Omental fat pad (tissue), 4 donors: ENCODE results near the gene TMBIM6. TPM values are rescaled to one million over a fixed set of nuclear protein-coding genes. Genes with fewer than 3 reads are reported as not detected.
"Not testable (repeated sequence)": the region's sequence is repeated elsewhere in the genome, so short reads cannot be mapped to it uniquely, and the experiment has no call there.

Source experiments
- ATAC-seq: fragments of 150-250 bp; one replicate; pipeline ENCODE4 v1.9.1; 2016; ENCODE audit warnings: mild to moderate bottlenecking, moderate library complexity; ENCODE audit not compliant: low FRiP score
- DNase-seq: peaks from one replicate; pipeline ENCODE4 v3.0.0-alpha.2; 2019; ENCODE audit warnings: low spot score
- total RNA-seq, 4 donors: library from RNA; depleted of rRNA; stranded (reverse); fragments of >200 nt; gene quantifications; one replicate each; pipeline ENCODE4 v1.1.0, GENCODE V29; 2016
- TF ChIP-seq, protein P1 (sequence below), 3 donors: fragments of 450-650 bp; IDR thresholded peaks; one replicate each; pipeline ENCODE4 v1.5.1; 2016 to 2017; ENCODE audit warnings: antibody characterized with exemption in 3 of 3, mild to moderate bottlenecking in 3 of 3, moderate library complexity in 2 of 3

Gene TMBIM6
- total RNA-seq, 4 donors from 2014 or later: 337 to 481 (median 397) TPM

DNA sequence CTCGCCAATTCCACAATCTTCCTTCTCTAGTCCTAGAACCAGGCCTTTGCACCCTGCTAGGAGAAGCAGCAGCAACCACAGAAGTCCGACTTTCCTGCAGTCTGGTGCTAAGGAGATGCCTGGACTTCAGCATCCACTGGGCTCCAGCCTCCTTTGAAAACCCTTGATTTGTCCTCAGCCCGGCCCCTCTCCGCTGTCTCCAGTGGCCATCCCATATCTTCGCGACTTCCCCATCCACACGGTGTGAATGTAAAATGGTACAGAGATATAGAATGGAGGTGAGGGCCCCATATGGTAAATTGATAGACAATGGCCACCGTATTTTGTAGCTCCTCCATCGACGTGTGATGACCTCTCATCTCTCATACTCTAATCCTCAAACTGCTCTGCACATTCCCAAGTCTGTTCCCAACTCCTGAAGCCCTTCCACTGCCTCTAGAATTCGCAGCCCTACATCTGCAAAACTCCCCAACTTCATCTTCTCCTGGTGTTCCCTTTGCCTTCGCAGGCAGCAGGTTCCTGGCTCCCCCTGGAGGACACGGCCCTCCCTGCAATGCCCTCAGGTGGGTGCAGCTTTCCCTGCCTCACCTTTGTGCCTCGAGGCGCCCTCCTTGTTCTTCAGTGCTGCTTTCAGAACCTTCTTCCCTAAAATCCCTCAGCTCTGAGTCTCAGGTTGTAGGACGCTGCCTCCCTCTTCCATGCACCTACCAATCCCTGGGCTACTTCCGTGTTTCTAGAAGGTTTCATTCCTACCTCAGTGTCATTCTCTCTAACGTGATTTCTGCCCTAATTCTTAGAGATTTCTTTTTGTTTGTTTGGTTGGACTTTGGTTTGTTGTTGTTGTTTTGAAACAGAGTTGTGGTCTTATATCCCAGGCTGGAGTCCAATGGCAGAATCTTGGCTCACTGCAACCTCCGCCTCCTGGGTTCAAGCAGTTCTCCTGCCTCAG is 36.7 kb downstream of the TMBIM6 start:
- no peak for ATAC-seq
- TF ChIP-seq, protein P1, sequence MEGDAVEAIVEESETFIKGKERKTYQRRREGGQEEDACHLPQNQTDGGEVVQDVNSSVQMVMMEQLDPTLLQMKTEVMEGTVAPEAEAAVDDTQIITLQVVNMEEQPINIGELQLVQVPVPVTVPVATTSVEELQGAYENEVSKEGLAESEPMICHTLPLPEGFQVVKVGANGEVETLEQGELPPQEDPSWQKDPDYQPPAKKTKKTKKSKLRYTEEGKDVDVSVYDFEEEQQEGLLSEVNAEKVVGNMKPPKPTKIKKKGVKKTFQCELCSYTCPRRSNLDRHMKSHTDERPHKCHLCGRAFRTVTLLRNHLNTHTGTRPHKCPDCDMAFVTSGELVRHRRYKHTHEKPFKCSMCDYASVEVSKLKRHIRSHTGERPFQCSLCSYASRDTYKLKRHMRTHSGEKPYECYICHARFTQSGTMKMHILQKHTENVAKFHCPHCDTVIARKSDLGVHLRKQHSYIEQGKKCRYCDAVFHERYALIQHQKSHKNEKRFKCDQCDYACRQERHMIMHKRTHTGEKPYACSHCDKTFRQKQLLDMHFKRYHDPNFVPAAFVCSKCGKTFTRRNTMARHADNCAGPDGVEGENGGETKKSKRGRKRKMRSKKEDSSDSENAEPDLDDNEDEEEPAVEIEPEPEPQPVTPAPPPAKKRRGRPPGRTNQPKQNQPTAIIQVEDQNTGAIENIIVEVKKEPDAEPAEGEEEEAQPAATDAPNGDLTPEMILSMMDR (IDR thresholded peaks at IDR 0.05): peak in 1 of 3 donors; percentile 15
- DNase-seq: no peak

DNA sequence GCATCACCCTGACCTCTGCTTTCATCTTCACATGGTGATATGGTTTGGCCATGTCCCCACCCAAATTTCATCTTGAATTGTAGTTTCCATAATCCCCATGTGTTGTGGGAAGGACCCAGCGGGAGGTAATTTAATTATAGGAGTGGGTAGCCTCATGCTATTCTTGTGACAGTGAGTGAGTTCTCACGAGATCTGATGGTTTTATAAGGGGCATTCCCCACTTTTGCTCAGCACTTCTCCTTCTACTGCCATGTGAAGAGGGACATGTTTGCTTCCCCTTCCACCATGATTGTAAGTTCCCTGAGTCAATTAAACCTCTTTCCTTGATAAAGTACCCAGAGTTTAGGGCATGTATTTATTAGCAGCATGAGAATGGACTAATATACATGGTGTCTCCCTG is 38.2 kb downstream of the TMBIM6 start:
- DNase-seq (no peak), ATAC-seq (no peak)
- TF ChIP-seq, protein P1 (IDR thresholded peaks at IDR 0.05): no peak

DNA sequence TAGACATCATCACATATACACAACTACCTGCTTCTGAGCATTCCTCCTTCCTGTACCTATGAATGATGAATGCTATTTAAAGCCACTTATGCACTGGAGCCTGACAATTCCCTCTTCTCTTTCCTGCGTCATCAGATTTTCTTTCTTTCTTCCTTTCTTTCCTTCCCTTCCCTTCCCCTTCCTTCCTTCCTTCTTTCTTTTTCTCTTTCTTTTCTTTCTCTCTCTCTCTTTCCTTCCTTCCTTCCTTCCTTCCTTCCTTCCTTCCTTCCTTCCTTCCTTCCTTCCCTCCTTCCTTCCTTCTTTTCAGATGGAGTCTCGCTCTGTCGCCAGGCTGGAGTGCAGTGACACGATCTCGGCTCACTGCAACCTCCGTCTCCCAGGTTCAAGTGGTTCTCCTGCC is 39.6 kb downstream of the TMBIM6 start:
- DNase-seq, ATAC-seq: not testable (repeated sequence)

DNA sequence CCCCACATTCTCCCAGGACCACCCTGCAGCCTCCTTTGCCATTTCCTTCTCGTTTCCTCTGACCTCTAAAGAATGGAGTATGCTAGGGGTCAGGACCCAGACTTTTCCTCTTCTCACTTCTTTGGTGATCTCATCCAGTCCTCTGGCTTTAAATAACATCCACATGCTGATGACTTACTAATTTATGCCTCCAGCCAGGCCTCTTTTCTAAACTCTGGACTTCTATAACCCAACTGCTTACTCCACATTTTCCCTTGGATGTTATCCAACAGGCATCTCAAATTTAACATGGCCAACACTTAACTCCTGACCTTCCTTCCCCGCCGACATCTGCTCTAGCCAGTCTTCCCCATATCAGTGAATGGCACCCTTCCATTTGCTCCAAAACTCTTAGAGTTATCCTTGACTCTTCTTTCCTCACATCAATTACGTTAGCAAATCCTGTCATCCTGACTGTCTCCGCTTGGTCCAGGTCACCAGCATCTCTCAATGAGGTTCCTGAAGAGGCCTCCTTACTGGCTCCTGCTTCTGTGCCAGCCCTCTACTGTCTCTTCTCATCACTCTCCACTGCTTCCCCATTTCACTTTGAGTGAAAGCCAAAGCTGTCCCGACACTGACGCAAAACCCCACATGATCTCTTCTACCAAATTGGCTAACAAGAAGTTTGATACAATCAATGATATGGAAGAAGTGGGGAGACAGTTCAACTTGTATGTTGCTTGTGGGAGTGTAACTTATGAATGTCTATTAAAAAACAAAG is 42.7 kb downstream of the TMBIM6 start:
- ATAC-seq (peak; percentile 52), DNase-seq (no peak)
- TF ChIP-seq, protein P1 (IDR thresholded peaks at IDR 0.05): no peak

DNA sequence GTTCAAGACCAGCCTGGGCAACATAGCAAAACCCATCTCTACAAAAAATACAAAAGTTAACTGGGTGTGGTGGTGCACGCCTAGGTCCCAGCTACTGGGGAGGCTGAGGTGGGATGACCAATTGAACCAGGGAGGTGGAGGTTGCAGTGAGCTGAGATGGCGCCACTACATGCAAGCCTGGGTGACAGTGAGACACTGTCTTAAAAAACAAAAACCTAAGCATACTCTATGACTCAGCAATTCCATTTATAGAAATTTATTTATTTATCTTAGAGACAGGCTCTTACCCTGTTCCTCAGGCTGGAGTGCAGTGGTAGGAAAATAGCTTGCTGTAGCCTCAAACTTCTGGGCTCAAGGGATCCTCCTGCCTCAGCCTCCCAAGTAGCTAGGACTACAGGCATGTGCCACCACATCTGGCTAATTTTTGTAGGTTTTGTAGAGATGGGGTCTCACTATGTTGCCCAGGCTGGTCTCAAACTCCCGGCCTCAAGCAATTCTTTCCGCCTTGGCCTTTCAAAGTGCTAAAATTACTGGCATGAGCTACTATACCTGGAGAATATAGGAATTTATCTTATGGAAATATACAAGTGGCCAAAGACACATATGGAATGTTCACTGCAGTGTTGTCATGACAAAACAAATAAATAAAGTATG is 43.5 kb downstream of the TMBIM6 start:
- ATAC-seq (peak; percentile 55), DNase-seq (no peak)
- TF ChIP-seq, protein P1 (IDR thresholded peaks at IDR 0.05): no peak

DNA sequence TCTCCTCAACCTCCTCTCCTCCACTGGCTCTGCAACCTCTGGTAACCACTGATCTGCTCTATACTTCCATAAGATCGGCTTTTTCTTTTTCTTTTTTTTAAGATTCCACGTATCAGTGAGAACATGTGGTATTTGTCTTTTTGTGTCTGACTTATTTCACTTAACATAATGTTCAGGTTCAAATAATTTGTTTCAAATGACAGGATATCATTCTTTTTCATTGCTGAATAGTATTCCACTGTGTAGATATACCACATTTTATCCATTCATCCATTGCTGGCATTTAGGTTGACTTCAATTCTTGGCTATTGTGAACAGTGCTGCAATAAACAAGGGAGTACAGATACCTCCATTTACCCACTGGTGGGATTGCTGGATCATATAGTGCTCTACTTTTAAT is 46.3 kb downstream of the TMBIM6 start:
- ATAC-seq (no peak), DNase-seq (no peak)
- TF ChIP-seq, protein P1 (IDR thresholded peaks at IDR 0.05): no peak

DNA sequence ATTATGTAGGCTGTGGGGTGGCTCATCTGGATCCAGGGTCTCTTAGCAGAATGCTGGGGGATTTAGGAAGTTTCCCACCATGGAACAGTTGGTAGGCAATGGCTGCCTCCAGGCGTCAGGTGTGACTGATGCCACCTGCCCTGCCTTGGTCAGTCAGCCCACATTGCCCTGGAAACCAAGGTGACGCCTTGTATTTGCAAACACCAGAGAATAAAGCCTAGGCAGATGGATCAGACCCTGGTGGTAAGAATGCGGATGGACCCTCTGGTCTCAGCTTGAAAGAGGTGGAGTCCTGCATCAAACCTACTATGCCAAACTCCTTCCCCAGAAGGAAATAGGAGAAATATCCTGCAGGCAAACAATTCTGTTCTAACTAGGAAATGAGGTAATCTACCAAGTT is 48.6 kb downstream of the TMBIM6 start:
- TF ChIP-seq, protein P1 (IDR thresholded peaks at IDR 0.05): no peak
- ATAC-seq (no peak), DNase-seq (no peak)
